ENCODE data around the gene HMX1. TPM values are rescaled to one million over a fixed set of nuclear protein-coding genes. Genes with fewer than 3 reads are reported as not detected.

HMX1 gene
- polyA plus RNA-seq, 1 donor (not counting 4 experiments of a cell fraction or from before 2014, with no cell fraction given) = not detected

GRCh38 chr4:8857766-8858700 is 13.6 kb downstream of the HMX1 start:
- peaks cover 91% of the 10 kb centered on the region for H3K27me3 ChIP-seq (ENCODE audit: control insufficient read depth, extremely low read depth, insufficient read depth, low read length)
- no peaks in the 10 kb centered on the region for H3K79me2 ChIP-seq (ENCODE audit: control insufficient read depth, insufficient read depth, low read length)
- H3K4me1 ChIP-seq (ENCODE audit: control insufficient read depth, extremely low read depth, insufficient read depth, low read length) = no peaks in the 10 kb centered on the region
- H3K9ac ChIP-seq (ENCODE audit: control insufficient read depth, extremely low read depth, insufficient read depth, low read length) = no peak overlapping the region
- no peak overlapping the region for H2AFZ ChIP-seq (ENCODE audit: control insufficient read depth, low read length)
- TF ChIP-seq, protein P1, sequence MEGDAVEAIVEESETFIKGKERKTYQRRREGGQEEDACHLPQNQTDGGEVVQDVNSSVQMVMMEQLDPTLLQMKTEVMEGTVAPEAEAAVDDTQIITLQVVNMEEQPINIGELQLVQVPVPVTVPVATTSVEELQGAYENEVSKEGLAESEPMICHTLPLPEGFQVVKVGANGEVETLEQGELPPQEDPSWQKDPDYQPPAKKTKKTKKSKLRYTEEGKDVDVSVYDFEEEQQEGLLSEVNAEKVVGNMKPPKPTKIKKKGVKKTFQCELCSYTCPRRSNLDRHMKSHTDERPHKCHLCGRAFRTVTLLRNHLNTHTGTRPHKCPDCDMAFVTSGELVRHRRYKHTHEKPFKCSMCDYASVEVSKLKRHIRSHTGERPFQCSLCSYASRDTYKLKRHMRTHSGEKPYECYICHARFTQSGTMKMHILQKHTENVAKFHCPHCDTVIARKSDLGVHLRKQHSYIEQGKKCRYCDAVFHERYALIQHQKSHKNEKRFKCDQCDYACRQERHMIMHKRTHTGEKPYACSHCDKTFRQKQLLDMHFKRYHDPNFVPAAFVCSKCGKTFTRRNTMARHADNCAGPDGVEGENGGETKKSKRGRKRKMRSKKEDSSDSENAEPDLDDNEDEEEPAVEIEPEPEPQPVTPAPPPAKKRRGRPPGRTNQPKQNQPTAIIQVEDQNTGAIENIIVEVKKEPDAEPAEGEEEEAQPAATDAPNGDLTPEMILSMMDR (optimal IDR thresholded peaks at IDR 0.05 in 1 of 3, IDR thresholded peaks at IDR 0.05 in 1 of 3, conservative IDR thresholded peaks at IDR 0.05 in 1 of 3; ENCODE audit: extremely low read depth in 1 of 3, insufficient read depth in 2 of 3, low read length in 3 of 3) = no peak
- no peak for TF ChIP-seq EZH2 (IDR thresholded peaks at IDR 0.05; ENCODE audit: low read length)
- no peak overlapping the region for H3K4me3 ChIP-seq (ENCODE audit: control insufficient read depth in 2 of 3, extremely low read depth in 1 of 3, insufficient read depth in 2 of 3, low read depth in 1 of 3, low read length in 3 of 3)
- no peaks in the 10 kb centered on the region for H4K20me1 ChIP-seq (ENCODE audit: control insufficient read depth, extremely low read depth, insufficient read depth, low read length)
- H3K27ac ChIP-seq (ENCODE audit: control insufficient read depth, insufficient read depth, low read length) = no peak overlapping the region
- DNase-seq (ENCODE audit: low read depth, low spot score) (no peak), FAIRE-seq (no peak)
- dilution Hi-C loops (cut with MboI; ENCODE audit: extremely low pct_ligation_motif_present, low sequenced_read_pairs) = no loop called here
- H3K9me1 ChIP-seq (ENCODE audit: control insufficient read depth, extremely low read depth, insufficient read depth, low read length) = no peaks in the 10 kb centered on the region
- H3K4me2 ChIP-seq (ENCODE audit: control insufficient read depth, extremely low read depth, insufficient read depth, low read depth, low read length) = no peak overlapping the region
- H3K36me3 ChIP-seq (ENCODE audit: control insufficient read depth in 2 of 2, extremely low read depth in 1 of 2, insufficient read depth in 2 of 2, low read length in 2 of 2) = no peaks in the 10 kb centered on the region
- H3K9me3 ChIP-seq (ENCODE audit: control insufficient read depth, low read depth, low read length) = no peaks in the 10 kb centered on the region

GRCh38 chr4:8856835-8857621 is 14.6 kb downstream of the HMX1 start:
- H4K20me1 ChIP-seq (ENCODE audit: control insufficient read depth, extremely low read depth, insufficient read depth, low read length) = no peaks in the 10 kb centered on the region
- no peaks in the 10 kb centered on the region for H3K9me3 ChIP-seq (ENCODE audit: control insufficient read depth, low read depth, low read length)
- no peak overlapping the region for H3K4me2 ChIP-seq (ENCODE audit: control insufficient read depth, extremely low read depth, insufficient read depth, low read depth, low read length)
- no peak overlapping the region for H2AFZ ChIP-seq (ENCODE audit: control insufficient read depth, low read length)
- TF ChIP-seq, protein P1 (optimal IDR thresholded peaks at IDR 0.05 in 1 of 3, IDR thresholded peaks at IDR 0.05 in 1 of 3, conservative IDR thresholded peaks at IDR 0.05 in 1 of 3; ENCODE audit: extremely low read depth in 1 of 3, insufficient read depth in 2 of 3, low read length in 3 of 3) = no peak
- TF ChIP-seq EZH2 (IDR thresholded peaks at IDR 0.05; ENCODE audit: low read length) = peak; percentile 81
- no peak overlapping the region for H3K27ac ChIP-seq (ENCODE audit: control insufficient read depth, insufficient read depth, low read length)
- H3K4me3 ChIP-seq (ENCODE audit: control insufficient read depth in 2 of 3, extremely low read depth in 1 of 3, insufficient read depth in 2 of 3, low read depth in 1 of 3, low read length in 3 of 3) = no peak overlapping the region
- H3K79me2 ChIP-seq (ENCODE audit: control insufficient read depth, insufficient read depth, low read length) = no peaks in the 10 kb centered on the region
- no peak overlapping the region for H3K9ac ChIP-seq (ENCODE audit: control insufficient read depth, extremely low read depth, insufficient read depth, low read length)
- FAIRE-seq (no peak), DNase-seq (ENCODE audit: low read depth, low spot score) (no peak)
- H3K27me3 ChIP-seq (ENCODE audit: control insufficient read depth, extremely low read depth, insufficient read depth, low read length) = peaks cover 81% of the 10 kb centered on the region
- H3K9me1 ChIP-seq (ENCODE audit: control insufficient read depth, extremely low read depth, insufficient read depth, low read length) = no peaks in the 10 kb centered on the region
- dilution Hi-C loops (cut with MboI; ENCODE audit: extremely low pct_ligation_motif_present, low sequenced_read_pairs) = no loop called here
- H3K4me1 ChIP-seq (ENCODE audit: control insufficient read depth, extremely low read depth, insufficient read depth, low read length) = no peaks in the 10 kb centered on the region
- no peaks in the 10 kb centered on the region for H3K36me3 ChIP-seq (ENCODE audit: control insufficient read depth in 2 of 2, extremely low read depth in 1 of 2, insufficient read depth in 2 of 2, low read length in 2 of 2)

Measured in keratinocyte (primary cell).